Gastrocnemius medialis (tissue), 4 donors: ENCODE measurements around the gene PTPRN2.

Source experiments
- POLR2A ChIP-seq, 2 donors: fragments of 450-650 bp; IDR thresholded peaks; one replicate each; pipeline ENCODE4 v1.6.1; 2017; ENCODE audit warnings: antibody characterized with exemption in 2 of 2, mild to moderate bottlenecking in 2 of 2, moderate library complexity in 2 of 2
- TF ChIP-seq, protein P1 (sequence below), 5 experiments: fragments of 450-650 bp in 3 of 5; fragments of 200-600 bp in 2 of 5; sonication (generic) in 2 of 5; IDR thresholded peaks in 4 of 5; conservative IDR thresholded peaks in 1 of 5; 1 replicate in 4 of 5; 2 replicates in 1 of 5; pipeline ENCODE4 v1.5.1; 2016 to 2019; ENCODE audit warnings: antibody characterized with exemption in 5 of 5, mild to moderate bottlenecking in 3 of 5, moderate library complexity in 3 of 5

DNA sequence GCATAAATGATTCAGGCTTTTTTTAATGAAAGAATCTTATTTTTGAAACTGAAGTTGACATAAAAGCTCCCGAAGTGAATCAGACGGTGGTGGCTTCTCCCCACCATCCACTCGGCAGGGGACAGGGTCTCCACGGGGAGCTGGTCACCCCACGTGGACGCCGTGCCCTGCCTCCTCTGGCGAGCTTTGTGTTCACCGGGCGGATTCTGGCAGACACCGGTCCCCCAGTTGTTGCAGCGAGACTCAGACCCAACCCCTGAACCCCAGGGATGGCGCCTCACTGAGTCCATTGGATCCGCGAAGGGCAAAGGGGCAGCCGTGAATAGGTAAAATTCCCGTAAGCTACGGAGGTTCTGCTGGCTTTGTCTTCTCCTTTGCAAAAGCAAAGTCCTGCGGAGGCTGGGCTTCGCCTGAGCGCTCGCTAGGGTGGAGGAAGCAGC lies 38.4 kb downstream of the PTPRN2 start:
- TF ChIP-seq, protein P1, sequence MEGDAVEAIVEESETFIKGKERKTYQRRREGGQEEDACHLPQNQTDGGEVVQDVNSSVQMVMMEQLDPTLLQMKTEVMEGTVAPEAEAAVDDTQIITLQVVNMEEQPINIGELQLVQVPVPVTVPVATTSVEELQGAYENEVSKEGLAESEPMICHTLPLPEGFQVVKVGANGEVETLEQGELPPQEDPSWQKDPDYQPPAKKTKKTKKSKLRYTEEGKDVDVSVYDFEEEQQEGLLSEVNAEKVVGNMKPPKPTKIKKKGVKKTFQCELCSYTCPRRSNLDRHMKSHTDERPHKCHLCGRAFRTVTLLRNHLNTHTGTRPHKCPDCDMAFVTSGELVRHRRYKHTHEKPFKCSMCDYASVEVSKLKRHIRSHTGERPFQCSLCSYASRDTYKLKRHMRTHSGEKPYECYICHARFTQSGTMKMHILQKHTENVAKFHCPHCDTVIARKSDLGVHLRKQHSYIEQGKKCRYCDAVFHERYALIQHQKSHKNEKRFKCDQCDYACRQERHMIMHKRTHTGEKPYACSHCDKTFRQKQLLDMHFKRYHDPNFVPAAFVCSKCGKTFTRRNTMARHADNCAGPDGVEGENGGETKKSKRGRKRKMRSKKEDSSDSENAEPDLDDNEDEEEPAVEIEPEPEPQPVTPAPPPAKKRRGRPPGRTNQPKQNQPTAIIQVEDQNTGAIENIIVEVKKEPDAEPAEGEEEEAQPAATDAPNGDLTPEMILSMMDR (IDR thresholded peaks at IDR 0.05 in 4 of 5, conservative IDR thresholded peaks at IDR 0.05 in 1 of 5): no peak
- TF ChIP-seq POLR2A (IDR thresholded peaks at IDR 0.05): no peak
